Measurements from ENCODE around the gene UTF1.

Gene UTF1

GRCh38 chr10:133230044-133230361, at the start of gene UTF1:
Gene UTF1 (plus strand): TSS chr10:133230217. CDS start chr10:133230289, 72 bp downstream.
- Histone ChIP-seq H3K9me3 (no peaks in the 10 kb centered on the region), H3K4me1 (no peaks in the 10 kb centered on the region; the same call in 1 of the 2 replicates), H3K4me3 (peak within 1 kb of the TSS; percentile 16), H3K27me3 (ENCODE audit: low read depth) (peaks cover 12% of the 10 kb centered on the region), H3K36me3 (replicated peaks) (no peaks in the 10 kb centered on the region)
- DNase-seq (ENCODE audit: low spot score in 2 of 2), result peak in 1 of 2 experiments; percentile 59
- in situ Hi-C loops (cut with MboI; ENCODE audit: low sequenced_read_pairs), result no loop called here

GRCh38 chr10:133180965-133181639, 48.9 kb upstream of the UTF1 start:
- DNase-seq (ENCODE audit: low spot score in 2 of 2), result no peak
- H3K4me3 ChIP-seq, result no peak overlapping the region
- no peaks in the 10 kb centered on the region for H3K27me3 ChIP-seq (ENCODE audit: low read depth)
- H3K9me3 ChIP-seq, result no peaks in the 10 kb centered on the region
- in situ Hi-C loops (cut with MboI; ENCODE audit: low sequenced_read_pairs), result no loop called here
- H3K4me1 ChIP-seq, result no peaks in the 10 kb centered on the region
- no peaks in the 10 kb centered on the region for H3K36me3 ChIP-seq (replicated peaks)

- no peak for DNase-seq (ENCODE audit: low spot score in 2 of 2)
- no peaks in the 10 kb centered on the region for H3K27me3 ChIP-seq (ENCODE audit: low read depth)
- in situ Hi-C loops (cut with MboI; ENCODE audit: low sequenced_read_pairs), result no loop called here
- H3K36me3 ChIP-seq (replicated peaks), result no peaks in the 10 kb centered on the region
- no peaks in the 10 kb centered on the region for H3K4me1 ChIP-seq
- H3K4me3 ChIP-seq, result no peak overlapping the region
- no peaks in the 10 kb centered on the region for H3K9me3 ChIP-seq
Observed at GRCh38 chr10:133182190-133182589, 47.8 kb upstream of the UTF1 start.

- Histone ChIP-seq H3K27me3 (ENCODE audit: low read depth) (no peaks in the 10 kb centered on the region), H3K4me1 (no peaks in the 10 kb centered on the region), H3K9me3 (no peaks in the 10 kb centered on the region), H3K36me3 (replicated peaks) (no peaks in the 10 kb centered on the region), H3K4me3 (no peak overlapping the region)
- no peak for DNase-seq (ENCODE audit: low spot score in 2 of 2)
- in situ Hi-C loops (cut with MboI; ENCODE audit: low sequenced_read_pairs), result no loop called here
Observed at GRCh38 chr10:133182791-133183645, 47.0 kb upstream of the UTF1 start.

- Histone ChIP-seq H3K36me3 (replicated peaks) (no peaks in the 10 kb centered on the region), H3K4me3 (no peak overlapping the region), H3K27me3 (ENCODE audit: low read depth) (no peaks in the 10 kb centered on the region), H3K9me3 (no peaks in the 10 kb centered on the region), H3K4me1 (no peaks in the 10 kb centered on the region)
- no peak for DNase-seq (ENCODE audit: low spot score in 2 of 2)
- in situ Hi-C loops (cut with MboI; ENCODE audit: low sequenced_read_pairs), result no loop called here
Observed at GRCh38 chr10:133183646-133184378, 46.2 kb upstream of the UTF1 start.

GRCh38 chr10:133184591-133185244, 45.3 kb upstream of the UTF1 start:
- no peak for DNase-seq (ENCODE audit: low spot score in 2 of 2)
- H3K27me3 ChIP-seq (ENCODE audit: low read depth), result no peaks in the 10 kb centered on the region
- no peaks in the 10 kb centered on the region for H3K36me3 ChIP-seq (replicated peaks)
- no peaks in the 10 kb centered on the region for H3K4me1 ChIP-seq
- H3K4me3 ChIP-seq, result no peak overlapping the region
- no peaks in the 10 kb centered on the region for H3K9me3 ChIP-seq
- in situ Hi-C loops (cut with MboI; ENCODE audit: low sequenced_read_pairs), result no loop called here

- in situ Hi-C loops (cut with MboI; ENCODE audit: low sequenced_read_pairs), result no loop called here
- Histone ChIP-seq H3K27me3 (ENCODE audit: low read depth) (no peaks in the 10 kb centered on the region), H3K36me3 (replicated peaks) (no peaks in the 10 kb centered on the region), H3K9me3 (no peaks in the 10 kb centered on the region), H3K4me3 (no peak overlapping the region), H3K4me1 (no peaks in the 10 kb centered on the region)
- no peak for DNase-seq (ENCODE audit: low spot score in 2 of 2)
Observed at GRCh38 chr10:133185421-133185820, 44.6 kb upstream of the UTF1 start.

- H3K36me3 ChIP-seq (replicated peaks), result no peaks in the 10 kb centered on the region
- H3K9me3 ChIP-seq, result no peaks in the 10 kb centered on the region
- H3K4me1 ChIP-seq, result no peaks in the 10 kb centered on the region
- H3K4me3 ChIP-seq, result no peak overlapping the region
- H3K27me3 ChIP-seq (ENCODE audit: low read depth), result no peaks in the 10 kb centered on the region
- in situ Hi-C loops (cut with MboI; ENCODE audit: low sequenced_read_pairs), result no loop called here
- no peak for DNase-seq (ENCODE audit: low spot score in 2 of 2)
Observed at GRCh38 chr10:133185916-133186315, 44.1 kb upstream of the UTF1 start.

GRCh38 chr10:133186416-133187090, 43.5 kb upstream of the UTF1 start:
- H3K4me3 ChIP-seq, result no peak overlapping the region
- H3K9me3 ChIP-seq, result no peaks in the 10 kb centered on the region
- H3K4me1 ChIP-seq, result no peaks in the 10 kb centered on the region
- no peaks in the 10 kb centered on the region for H3K36me3 ChIP-seq (replicated peaks)
- DNase-seq (ENCODE audit: low spot score in 2 of 2), result peak in 1 of 2 experiments; percentile 9
- no peaks in the 10 kb centered on the region for H3K27me3 ChIP-seq (ENCODE audit: low read depth)
- in situ Hi-C loops (cut with MboI; ENCODE audit: low sequenced_read_pairs), result no loop called here

GRCh38 chr10:133187091-133187905, 42.7 kb upstream of the UTF1 start:
- DNase-seq (ENCODE audit: low spot score in 2 of 2), result no peak
- in situ Hi-C loops (cut with MboI; ENCODE audit: low sequenced_read_pairs), result no loop called here
- 0 out of 2 replicates have a peak, but pooled peaks cover 4% of the 10 kb centered on the region for H3K9me3 ChIP-seq
- H3K36me3 ChIP-seq (replicated peaks), result no peaks in the 10 kb centered on the region
- H3K27me3 ChIP-seq (ENCODE audit: low read depth), result no peaks in the 10 kb centered on the region
- no peaks in the 10 kb centered on the region for H3K4me1 ChIP-seq
- H3K4me3 ChIP-seq, result no peak overlapping the region

GRCh38 chr10:133187906-133188681, 41.9 kb upstream of the UTF1 start:
- Histone ChIP-seq H3K4me3 (no peak overlapping the region), H3K27me3 (ENCODE audit: low read depth) (peaks cover 7% of the 10 kb centered on the region; the same call in 1 of the 2 replicates), H3K4me1 (no peaks in the 10 kb centered on the region), H3K36me3 (replicated peaks) (no peaks in the 10 kb centered on the region), H3K9me3 (0 out of 2 replicates have a peak, but pooled peaks cover 6% of the 10 kb centered on the region)
- in situ Hi-C loops (cut with MboI; ENCODE audit: low sequenced_read_pairs), result no loop called here
- no peak for DNase-seq (ENCODE audit: low spot score in 2 of 2)

- DNase-seq (ENCODE audit: low spot score in 2 of 2), result no peak
- Histone ChIP-seq H3K4me1 (no peaks in the 10 kb centered on the region), H3K27me3 (ENCODE audit: low read depth) (peaks cover 10% of the 10 kb centered on the region), H3K36me3 (replicated peaks) (no peaks in the 10 kb centered on the region), H3K9me3 (0 out of 2 replicates have a peak, but pooled peaks cover 6% of the 10 kb centered on the region), H3K4me3 (no peak overlapping the region)
- in situ Hi-C loops (cut with MboI; ENCODE audit: low sequenced_read_pairs), result no loop called here
Observed at GRCh38 chr10:133189256-133189655, 40.8 kb upstream of the UTF1 start.
